Fibroblast of pulmonary artery (primary cell): Measurements from ENCODE around the gene LYPD6B.

ENCODE experiments used
- DNase-seq: peaks from one replicate; pipeline ENCODE4 v3.0.0-alpha.2; 2010; ENCODE audit warnings: low read depth
- H3K4me3 ChIP-seq: replicated peaks from 2 replicates; pipeline ENCODE4 v1.5.1; 2011; ENCODE audit warnings: low read depth, mild to moderate bottlenecking, control low read depth, low read length, moderate library complexity
- TF ChIP-seq, protein P1 (sequence below): IDR thresholded peaks from 2 replicates; pipeline ENCODE4 v1.5.1; 2011; ENCODE audit warnings: mild to moderate bottlenecking, control low read depth, low read length, inconsistent platforms; ENCODE audit errors: missing control alignments

The LYPD6B gene

DNA sequence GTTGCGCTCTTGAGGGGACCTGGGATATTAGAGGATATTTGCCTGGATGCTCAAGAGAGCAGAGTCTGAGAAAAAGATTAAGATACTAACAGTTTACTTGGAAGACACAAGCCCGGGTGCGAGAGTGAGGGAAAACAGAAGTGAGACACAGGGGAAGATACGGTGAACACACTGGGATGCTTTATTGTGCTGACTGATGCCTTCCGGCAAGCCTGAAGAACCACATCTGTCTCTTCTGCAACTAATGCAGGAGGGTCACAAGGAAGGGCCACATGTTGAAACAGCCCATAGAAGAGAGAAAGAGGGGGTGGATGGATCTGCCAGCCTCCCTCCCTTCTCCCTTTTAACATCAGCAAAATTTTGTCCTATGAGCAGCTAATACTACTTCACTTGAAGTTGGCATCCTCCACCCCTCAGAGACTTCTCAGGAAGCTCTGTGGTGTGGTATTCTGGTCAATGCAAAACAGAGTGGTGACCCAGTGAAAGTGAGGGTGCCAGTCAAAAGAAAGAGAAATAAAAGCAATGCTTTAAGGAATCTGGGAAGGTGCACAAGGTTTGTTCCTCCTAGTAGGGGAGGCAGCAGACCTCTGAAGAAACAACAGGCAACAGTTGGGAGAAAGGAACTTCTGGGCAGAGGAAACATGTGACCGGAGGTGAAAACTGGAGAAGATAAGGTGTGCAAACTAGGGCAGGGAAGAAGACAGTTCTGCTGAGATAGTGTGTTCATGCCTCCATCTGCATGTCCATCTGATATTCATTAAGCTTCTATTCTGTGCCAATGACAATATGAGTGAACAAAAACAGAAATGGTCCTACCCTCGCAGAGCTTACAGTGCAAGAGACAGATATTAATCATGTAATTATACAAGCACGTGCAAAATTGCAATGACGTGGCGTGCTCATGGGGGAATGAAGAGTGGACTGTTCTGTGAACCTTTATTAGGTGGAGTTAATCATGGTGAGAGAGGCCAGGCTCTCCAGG is 107.1 kb downstream of the LYPD6B start:
- no peak for DNase-seq
- no peak overlapping the region for H3K4me3 ChIP-seq
- TF ChIP-seq, protein P1, sequence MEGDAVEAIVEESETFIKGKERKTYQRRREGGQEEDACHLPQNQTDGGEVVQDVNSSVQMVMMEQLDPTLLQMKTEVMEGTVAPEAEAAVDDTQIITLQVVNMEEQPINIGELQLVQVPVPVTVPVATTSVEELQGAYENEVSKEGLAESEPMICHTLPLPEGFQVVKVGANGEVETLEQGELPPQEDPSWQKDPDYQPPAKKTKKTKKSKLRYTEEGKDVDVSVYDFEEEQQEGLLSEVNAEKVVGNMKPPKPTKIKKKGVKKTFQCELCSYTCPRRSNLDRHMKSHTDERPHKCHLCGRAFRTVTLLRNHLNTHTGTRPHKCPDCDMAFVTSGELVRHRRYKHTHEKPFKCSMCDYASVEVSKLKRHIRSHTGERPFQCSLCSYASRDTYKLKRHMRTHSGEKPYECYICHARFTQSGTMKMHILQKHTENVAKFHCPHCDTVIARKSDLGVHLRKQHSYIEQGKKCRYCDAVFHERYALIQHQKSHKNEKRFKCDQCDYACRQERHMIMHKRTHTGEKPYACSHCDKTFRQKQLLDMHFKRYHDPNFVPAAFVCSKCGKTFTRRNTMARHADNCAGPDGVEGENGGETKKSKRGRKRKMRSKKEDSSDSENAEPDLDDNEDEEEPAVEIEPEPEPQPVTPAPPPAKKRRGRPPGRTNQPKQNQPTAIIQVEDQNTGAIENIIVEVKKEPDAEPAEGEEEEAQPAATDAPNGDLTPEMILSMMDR, result no peak

- TF ChIP-seq, protein P1, result no peak
- no peak for DNase-seq
- H3K4me3 ChIP-seq, result no peak overlapping the region
Observed at GRCh38 chr2:149146876-149147275, 108.4 kb downstream of the LYPD6B start.

DNA sequence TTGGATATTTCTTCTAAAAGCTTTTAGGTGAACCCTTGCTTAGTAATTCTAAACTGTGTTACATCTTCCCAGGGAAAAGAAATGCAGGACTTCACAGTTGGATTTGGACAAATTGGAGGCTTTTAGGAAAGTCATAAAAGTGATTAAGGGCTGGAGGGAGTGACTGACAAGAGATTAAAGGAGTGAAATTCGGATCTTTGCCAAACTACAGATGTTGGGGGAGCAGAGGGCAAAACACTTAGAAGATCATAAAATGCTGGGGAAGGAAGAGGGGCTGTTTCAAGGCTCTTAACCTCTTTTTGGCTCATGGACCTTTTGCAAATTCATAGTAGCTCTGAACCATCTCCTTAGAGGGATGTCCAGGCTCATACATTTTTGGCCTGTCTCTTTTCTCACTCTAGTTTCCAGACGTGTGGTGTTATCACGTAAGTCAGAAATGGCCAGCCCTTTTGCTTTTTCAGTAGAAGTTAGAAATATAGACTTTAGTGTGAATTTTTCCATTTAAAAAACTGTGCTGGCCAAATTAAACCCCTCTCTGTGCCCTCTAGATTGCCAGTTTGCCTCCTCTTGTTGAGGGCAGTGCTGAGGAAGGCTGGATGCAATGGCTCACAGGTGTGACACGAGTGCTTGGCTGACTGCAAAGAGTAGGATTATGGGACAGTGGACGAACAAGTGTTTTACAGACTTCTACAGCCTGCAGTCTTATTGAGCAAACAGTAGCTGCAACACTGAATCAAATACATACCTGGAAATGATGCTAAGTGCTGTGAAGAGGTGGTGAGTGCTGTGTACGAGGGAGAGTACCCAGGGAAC is 109.9 kb downstream of the LYPD6B start:
- H3K4me3 ChIP-seq, result no peak overlapping the region
- no peak for DNase-seq
- TF ChIP-seq, protein P1, result no peak

DNA sequence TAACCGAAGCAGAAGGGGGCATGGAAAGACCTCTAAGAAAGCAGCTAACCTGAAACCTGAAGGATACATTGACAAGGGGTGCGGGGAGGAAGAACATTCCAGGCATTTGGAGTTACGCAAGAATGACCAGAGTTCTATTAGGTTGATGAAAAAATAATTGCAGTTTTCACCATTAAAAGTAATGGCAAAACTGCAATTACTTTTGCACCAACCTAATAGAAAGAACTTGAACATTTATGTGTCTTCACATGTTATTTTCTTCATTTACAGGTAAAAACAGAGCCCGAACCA is 110.5 kb downstream of the LYPD6B start:
- H3K4me3 ChIP-seq, result no peak overlapping the region
- DNase-seq, result no peak
- TF ChIP-seq, protein P1, result no peak

GRCh38 chr2:149152469-149152953 is 114.0 kb downstream of the LYPD6B start:
- TF ChIP-seq, protein P1, result no peak

DNA sequence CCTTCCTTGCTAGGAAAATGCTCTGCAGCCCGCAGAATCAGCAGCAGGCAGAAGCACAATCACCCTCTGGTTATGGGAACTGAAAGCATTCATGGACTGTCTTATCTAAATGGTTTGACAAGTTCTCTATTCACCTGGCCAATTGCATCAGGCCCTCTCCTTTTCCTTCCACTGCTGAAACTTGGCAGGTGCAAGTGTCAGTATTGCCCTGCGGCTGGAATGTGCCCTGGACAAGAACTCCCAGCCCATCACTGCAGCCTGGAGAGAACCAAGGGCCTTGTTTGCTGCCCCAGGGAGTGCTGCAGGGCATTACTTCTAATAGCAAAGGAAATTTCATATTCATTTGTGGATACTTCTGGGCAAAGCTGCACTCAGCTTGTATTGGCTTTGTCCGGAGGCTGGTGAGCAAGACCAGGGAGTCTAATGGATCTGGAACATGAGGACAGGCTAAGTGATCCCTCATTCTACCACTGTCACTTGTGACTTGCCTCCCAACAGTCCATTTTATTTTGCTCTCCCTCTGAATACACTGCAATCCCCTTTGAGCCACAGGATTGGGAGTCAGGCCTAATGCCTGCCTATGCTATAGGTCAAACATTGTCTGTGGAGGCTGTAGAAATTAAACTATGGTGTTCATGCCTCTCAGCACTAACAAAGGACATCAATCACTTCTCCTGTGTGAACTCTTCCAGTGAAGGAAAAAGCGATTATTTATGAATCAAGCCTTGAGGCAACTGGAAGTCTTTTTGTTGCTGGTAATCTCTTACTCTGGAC is 116.9 kb downstream of the LYPD6B start:
- TF ChIP-seq, protein P1, result no peak
- no peak overlapping the region for H3K4me3 ChIP-seq
- DNase-seq, result no peak

More at GRCh38 chr2:149152469-149152953, 114.0 kb downstream of the LYPD6B start:
- H3K4me3 ChIP-seq, result no peak overlapping the region
- DNase-seq, result no peak
